ENCODE data around the gene MTMR10. TPM values are rescaled to one million over a fixed set of nuclear protein-coding genes. Genes with fewer than 3 reads are reported as not detected.

MTMR10 gene, protein sequence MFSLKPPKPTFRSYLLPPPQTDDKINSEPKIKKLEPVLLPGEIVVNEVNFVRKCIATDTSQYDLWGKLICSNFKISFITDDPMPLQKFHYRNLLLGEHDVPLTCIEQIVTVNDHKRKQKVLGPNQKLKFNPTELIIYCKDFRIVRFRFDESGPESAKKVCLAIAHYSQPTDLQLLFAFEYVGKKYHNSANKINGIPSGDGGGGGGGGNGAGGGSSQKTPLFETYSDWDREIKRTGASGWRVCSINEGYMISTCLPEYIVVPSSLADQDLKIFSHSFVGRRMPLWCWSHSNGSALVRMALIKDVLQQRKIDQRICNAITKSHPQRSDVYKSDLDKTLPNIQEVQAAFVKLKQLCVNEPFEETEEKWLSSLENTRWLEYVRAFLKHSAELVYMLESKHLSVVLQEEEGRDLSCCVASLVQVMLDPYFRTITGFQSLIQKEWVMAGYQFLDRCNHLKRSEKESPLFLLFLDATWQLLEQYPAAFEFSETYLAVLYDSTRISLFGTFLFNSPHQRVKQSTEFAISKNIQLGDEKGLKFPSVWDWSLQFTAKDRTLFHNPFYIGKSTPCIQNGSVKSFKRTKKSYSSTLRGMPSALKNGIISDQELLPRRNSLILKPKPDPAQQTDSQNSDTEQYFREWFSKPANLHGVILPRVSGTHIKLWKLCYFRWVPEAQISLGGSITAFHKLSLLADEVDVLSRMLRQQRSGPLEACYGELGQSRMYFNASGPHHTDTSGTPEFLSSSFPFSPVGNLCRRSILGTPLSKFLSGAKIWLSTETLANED
- polyA plus RNA-seq (2011; rRNA removed) (13.7 and 20.4 TPM in 2 replicates), polyA minus RNA-seq (2011; rRNA and poly(A)+ RNA removed) (11.6 and 11.8 TPM in 2 replicates)

- ChIA-PET POLR2A (no interaction called here), CTCF (interaction anchor here (0.7 kb wide), 1 partner anchor 479 kb away, joined by 3 read pairs; no protein-coding TSS in a partner anchor)
- H3K4me3 ChIP-seq (ENCODE audit: low read depth, low read length) = peak within 1 kb of the TSS; percentile 82
These were observed at the start of gene MTMR10 for GRCh38 chr15:30991255-30992235. Gene MTMR10 (minus strand): TSS chr15:30991628. CDS start chr15:30991506, 122 bp downstream.

GRCh38 chr15:31040611-31041010 is 49.2 kb upstream of the MTMR10 start:
- no peak for DNase-seq (ENCODE audit: low read depth)
- TF ChIP-seq, protein P1, sequence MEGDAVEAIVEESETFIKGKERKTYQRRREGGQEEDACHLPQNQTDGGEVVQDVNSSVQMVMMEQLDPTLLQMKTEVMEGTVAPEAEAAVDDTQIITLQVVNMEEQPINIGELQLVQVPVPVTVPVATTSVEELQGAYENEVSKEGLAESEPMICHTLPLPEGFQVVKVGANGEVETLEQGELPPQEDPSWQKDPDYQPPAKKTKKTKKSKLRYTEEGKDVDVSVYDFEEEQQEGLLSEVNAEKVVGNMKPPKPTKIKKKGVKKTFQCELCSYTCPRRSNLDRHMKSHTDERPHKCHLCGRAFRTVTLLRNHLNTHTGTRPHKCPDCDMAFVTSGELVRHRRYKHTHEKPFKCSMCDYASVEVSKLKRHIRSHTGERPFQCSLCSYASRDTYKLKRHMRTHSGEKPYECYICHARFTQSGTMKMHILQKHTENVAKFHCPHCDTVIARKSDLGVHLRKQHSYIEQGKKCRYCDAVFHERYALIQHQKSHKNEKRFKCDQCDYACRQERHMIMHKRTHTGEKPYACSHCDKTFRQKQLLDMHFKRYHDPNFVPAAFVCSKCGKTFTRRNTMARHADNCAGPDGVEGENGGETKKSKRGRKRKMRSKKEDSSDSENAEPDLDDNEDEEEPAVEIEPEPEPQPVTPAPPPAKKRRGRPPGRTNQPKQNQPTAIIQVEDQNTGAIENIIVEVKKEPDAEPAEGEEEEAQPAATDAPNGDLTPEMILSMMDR (IDR thresholded peaks at IDR 0.05; ENCODE audit: insufficient read depth, low read depth, low read length) = no peak
- Histone ChIP-seq H3K27me3 (ENCODE audit: control insufficient read depth, insufficient read depth, low read length) (no peaks in the 10 kb centered on the region), H3K4me3 (ENCODE audit: low read depth, low read length) (no peak overlapping the region), H3K36me3 (ENCODE audit: control insufficient read depth, insufficient read depth, low read length) (no peaks in the 10 kb centered on the region)
- ChIA-PET POLR2A (no interaction called here), CTCF (interaction anchor here (1.0 to 1.2 kb wide), 2 partner anchors 18 to 43 kb away, joined by 3 to 5 read pairs; no protein-coding TSS in a partner anchor)

More at GRCh38 chr15:30991255-30992235, at the start of gene MTMR10:
- no peaks in the 10 kb centered on the region for H3K27me3 ChIP-seq (ENCODE audit: control insufficient read depth, insufficient read depth, low read length)
- H3K36me3 ChIP-seq (ENCODE audit: control insufficient read depth, insufficient read depth, low read length) = no peaks in the 10 kb centered on the region; the same call in 1 of the 2 replicates
- DNase-seq (ENCODE audit: low read depth) = peak; percentile 15
- TF ChIP-seq, protein P1 (IDR thresholded peaks at IDR 0.05; ENCODE audit: insufficient read depth, low read depth, low read length) = no peak

GRCh38 chr15:31039961-31040360 is 48.5 kb upstream of the MTMR10 start:
- CTCF ChIA-PET = interaction anchor here (0.8 to 1.7 kb wide), 4 partner anchors 12 to 89 kb away, joined by 3 to 8 read pairs (median 3); no protein-coding TSS in a partner anchor
- POLR2A ChIA-PET = no interaction called here
- Histone ChIP-seq H3K36me3 (ENCODE audit: control insufficient read depth, insufficient read depth, low read length) (no peaks in the 10 kb centered on the region), H3K27me3 (ENCODE audit: control insufficient read depth, insufficient read depth, low read length) (no peaks in the 10 kb centered on the region), H3K4me3 (ENCODE audit: low read depth, low read length) (no peak overlapping the region)
- DNase-seq (ENCODE audit: low read depth) = no peak
- TF ChIP-seq, protein P1 (IDR thresholded peaks at IDR 0.05; ENCODE audit: insufficient read depth, low read depth, low read length) = no peak

GRCh38 chr15:31037731-31038477 is 46.5 kb upstream of the MTMR10 start:
- CTCF ChIA-PET = no interaction called here
- H3K4me3 ChIP-seq (ENCODE audit: low read depth, low read length) = no peak overlapping the region
- TF ChIP-seq, protein P1 (IDR thresholded peaks at IDR 0.05; ENCODE audit: insufficient read depth, low read depth, low read length) = no peak
- POLR2A ChIA-PET = no interaction called here
- no peaks in the 10 kb centered on the region for H3K27me3 ChIP-seq (ENCODE audit: control insufficient read depth, insufficient read depth, low read length)
- no peaks in the 10 kb centered on the region for H3K36me3 ChIP-seq (ENCODE audit: control insufficient read depth, insufficient read depth, low read length)
- DNase-seq (ENCODE audit: low read depth) = no peak
